22Rv1 (cell line): ENCODE measurements around the gene NPTX1.

Source experiments
- H3K27ac ChIP-seq: fragments of 450-650 bp; 2 replicates; pipeline ENCODE4 v1.5.1; 2017
- ZFX ChIP-seq: fragments of 450-650 bp; IDR thresholded peaks from 2 replicates; pipeline ENCODE4 v1.6.1; 2017; ENCODE audit warnings: antibody characterized with exemption, borderline replicate concordance
- TF ChIP-seq, protein P1 (sequence below): fragments of 450-650 bp; IDR thresholded peaks from 2 replicates; pipeline ENCODE4 v1.5.1; 2017; ENCODE audit warnings: mild to moderate bottlenecking

Gene NPTX1

DNA sequence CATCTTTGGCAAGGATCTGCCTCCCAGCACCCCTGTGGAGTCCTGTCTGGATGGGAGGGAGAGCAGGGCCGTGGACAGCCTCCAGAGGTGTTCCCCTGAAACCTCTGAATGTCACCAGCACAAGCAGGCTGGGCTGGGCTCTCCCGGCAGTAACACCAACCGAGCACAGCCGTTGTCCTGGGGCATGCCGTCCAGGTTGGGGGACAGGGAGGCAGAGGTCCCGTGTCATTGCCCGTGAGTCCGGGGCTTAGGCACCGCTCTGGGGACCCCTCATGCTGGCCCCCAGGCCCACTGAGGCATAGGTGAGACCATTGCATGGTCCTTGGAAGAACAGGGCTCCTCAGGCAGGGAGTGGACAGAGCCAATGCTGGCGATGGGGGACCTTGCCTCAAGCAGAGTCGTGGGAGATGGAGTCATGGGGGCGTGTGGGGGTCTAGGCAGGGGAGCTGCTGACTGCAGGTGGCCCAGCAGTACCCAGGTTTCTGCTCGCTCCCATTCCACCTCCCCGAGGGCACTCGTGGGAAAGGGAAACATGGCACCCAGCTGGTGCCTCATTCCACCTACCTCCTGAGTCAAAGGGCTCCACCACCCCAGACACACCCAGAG is 44.0 kb downstream of the NPTX1 start:
- TF ChIP-seq, protein P1, sequence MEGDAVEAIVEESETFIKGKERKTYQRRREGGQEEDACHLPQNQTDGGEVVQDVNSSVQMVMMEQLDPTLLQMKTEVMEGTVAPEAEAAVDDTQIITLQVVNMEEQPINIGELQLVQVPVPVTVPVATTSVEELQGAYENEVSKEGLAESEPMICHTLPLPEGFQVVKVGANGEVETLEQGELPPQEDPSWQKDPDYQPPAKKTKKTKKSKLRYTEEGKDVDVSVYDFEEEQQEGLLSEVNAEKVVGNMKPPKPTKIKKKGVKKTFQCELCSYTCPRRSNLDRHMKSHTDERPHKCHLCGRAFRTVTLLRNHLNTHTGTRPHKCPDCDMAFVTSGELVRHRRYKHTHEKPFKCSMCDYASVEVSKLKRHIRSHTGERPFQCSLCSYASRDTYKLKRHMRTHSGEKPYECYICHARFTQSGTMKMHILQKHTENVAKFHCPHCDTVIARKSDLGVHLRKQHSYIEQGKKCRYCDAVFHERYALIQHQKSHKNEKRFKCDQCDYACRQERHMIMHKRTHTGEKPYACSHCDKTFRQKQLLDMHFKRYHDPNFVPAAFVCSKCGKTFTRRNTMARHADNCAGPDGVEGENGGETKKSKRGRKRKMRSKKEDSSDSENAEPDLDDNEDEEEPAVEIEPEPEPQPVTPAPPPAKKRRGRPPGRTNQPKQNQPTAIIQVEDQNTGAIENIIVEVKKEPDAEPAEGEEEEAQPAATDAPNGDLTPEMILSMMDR, result no peak
- no peak for TF ChIP-seq ZFX
- H3K27ac ChIP-seq, result no peak overlapping the region

DNA sequence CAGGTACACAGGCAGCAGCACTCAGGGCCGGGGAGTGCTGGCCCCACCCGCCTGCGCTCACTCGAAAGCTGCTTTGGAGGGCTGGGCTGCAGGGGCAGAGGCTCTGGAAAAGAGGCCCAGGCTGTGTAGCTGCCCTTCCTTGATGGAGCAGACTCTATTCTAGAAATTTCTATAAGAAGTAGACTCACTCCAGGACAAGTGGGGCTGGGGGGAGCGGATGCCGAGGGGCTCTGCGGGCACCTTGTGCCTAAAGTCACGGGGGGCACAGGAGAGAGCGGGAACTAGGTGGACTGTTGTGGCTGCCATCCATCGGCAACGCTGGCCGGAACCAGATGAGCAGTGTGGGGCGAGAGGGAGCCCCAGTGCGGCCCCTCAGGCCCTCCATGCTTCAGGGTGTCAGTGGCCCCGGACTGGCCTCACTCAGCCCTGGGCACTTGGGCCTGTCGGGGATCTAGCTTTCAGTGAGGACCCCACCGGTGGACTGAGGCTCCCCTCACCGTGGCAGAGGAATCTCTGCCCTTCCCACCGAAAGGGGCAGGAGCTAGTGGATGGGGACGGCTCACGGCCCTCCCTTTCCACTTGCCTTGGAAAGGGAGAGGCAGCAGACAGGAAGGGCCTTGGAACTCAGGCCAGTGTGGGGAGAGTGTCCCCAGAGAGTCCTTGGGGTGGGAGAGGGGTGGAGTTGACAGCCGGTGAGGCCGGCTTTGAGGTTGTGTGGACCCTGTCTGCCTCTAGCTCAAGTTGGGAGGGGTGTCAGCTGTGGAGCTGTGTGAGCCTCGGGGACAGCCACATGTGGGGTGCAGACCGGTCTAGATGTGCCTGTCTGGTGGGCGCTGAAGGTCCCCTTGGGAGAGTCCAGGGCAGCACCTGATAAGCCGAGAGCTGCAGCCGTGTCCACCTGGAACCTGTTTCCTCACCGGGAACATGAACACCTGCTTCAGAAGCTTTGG is 44.9 kb downstream of the NPTX1 start:
- TF ChIP-seq ZFX, result no peak
- TF ChIP-seq, protein P1, result no peak
- H3K27ac ChIP-seq, result no peak overlapping the region

DNA sequence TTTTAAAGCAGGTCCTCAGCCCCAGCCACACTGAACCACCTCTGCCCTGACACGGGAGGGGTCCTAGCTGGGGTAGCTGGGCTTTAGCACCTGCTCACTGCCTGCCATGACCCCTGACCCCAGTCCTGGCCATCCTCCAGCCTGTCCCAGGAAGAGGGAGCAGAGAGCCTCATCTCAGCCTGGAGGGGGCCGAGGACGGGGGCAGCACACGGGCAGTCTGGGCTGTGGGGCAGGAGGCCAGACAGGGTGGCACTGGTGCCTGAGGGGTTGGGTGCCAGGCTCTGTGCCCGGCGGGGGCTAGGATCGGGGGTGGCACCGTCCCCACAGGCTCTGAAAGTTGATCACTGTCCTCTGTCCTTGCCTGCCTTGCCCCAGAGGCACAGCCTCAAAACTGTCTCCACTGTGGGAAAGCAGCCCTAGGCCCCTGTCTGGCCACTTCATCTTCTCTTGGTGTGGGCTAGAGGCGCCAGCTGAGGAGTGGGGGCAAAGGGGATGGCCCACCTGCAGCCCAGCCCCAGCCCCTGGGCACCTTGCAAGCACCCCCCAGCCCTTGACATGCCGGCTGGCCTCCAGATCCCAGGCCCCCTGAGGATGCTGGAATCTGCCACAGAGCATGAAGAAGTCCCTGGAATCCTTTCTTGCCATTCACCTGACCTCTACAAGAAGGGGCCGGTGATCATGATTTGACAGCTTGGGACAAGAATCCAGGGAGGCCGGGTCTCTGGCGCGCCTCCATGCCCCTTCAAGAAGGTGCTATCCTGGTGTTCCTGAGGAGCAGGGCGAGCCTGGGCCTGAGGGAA is 45.8 kb downstream of the NPTX1 start:
- no peak overlapping the region for H3K27ac ChIP-seq
- no peak for TF ChIP-seq ZFX
- TF ChIP-seq, protein P1, result no peak

DNA sequence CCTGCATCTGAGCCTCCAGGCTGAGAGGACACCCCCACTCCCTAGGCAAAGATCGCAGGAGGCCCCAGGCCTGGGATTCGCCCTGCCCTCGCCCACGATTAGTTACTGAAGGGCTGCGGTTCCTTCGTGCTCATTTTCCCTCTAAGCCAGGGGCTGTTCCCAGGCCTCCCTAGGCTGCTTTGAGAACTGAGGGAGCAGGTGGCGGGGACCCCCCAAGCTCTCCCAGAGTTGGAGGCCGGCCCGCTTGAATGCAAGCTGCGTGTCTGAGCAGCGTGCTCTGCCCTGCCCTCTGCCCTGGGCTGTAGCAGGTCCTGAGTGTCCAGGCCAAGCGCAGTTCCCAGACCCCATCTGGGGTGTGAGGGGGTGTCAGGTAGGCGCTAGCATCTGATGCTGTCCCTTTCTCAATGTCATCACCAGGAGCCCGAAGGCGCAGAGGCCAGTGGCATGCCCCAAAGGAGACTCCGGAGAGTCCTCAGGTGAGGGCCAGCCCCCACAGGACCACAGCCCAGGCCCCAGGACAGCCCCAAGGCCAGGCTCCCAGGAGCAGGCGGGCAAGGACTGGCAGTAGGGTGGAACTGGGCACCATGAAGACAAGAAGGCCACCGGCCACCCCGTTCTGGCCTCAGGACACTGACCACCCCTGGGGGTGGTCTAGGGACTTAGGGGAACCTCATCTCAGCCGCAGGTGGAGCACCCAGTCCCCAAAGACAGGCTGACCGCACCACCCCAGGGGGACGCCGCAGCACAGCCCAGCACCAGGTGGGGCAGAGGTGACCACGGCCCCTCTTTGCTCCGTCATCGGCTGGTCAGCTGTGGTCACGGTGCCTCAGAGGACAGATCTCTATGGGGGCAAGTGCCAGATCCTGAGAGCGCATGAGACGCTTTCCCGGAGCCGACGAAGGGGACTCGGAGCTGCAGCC is 46.8 kb downstream of the NPTX1 start:
- TF ChIP-seq, protein P1, result no peak
- no peak for TF ChIP-seq ZFX
- H3K27ac ChIP-seq, result no peak overlapping the region

DNA sequence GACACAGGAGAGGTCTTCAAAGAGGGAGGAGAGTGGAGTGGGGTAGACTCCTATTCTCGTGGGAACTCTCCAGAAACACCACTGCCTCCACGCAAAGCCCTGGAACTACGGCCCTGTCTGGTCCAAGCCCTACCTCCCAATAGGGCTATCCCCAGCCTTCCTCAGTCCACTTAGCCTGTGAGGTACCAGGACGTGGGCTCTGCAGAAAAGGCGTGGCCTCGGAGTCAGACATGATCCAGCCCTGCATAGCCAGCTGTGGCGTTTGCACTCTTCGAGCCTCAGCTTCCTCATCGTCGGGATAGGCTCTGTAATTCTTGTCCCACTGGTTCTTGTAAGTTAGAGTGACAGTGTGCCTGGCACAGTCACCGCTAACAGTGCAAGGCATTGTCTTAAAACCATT is 47.6 kb downstream of the NPTX1 start:
- TF ChIP-seq, protein P1, result no peak
- no peak for TF ChIP-seq ZFX
- no peak overlapping the region for H3K27ac ChIP-seq

DNA sequence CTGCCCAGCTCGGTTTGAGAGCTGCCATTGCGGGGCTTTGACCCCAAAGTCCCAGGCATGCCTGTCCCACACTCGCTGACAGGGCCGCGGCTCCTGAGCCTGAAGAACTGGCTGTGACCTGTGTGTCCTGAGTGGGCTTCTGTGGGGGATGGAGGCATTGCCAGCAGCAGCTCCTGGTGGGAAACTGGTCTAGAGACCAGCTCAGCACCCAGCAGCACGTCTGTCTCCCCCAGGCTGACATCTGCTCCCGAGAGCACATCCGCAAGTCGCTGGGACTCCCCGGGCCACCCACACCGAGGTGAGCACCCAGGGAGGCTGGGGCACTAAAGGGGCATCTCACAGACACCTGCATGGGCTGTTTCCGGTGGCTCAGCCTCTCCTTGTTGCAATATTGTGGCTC is 48.0 kb downstream of the NPTX1 start:
- TF ChIP-seq ZFX, result no peak
- no peak overlapping the region for H3K27ac ChIP-seq
